HG03342 (cell line): ENCODE results near the gene MAP3K19.
A peak's percentile ranks its signal among the peaks of the same experiment; 100 is the strongest.
"Not testable (repeated sequence)": the region's sequence is repeated elsewhere in the genome, so short reads cannot be mapped to it uniquely, and the experiment has no call there.

Experiments used
- ATAC-seq: cut with Tn5 transposase; IDR thresholded peaks from one replicate; pipeline ENCODE4 v1.9.1; 2021; ENCODE audit warnings: mild to moderate bottlenecking, moderate library complexity; ENCODE audit not compliant: unreplicated experiment

Gene MAP3K19

GRCh38 chr2:135052997-135053474 lies 5.8 kb upstream of the MAP3K19 start:
- ATAC-seq: peak; percentile 28

GRCh38 chr2:135052042-135052876 lies 5.0 kb upstream of the MAP3K19 start, which contains the start of gene RAB3GAP1:
TSS of gene RAB3GAP1 (plus strand) at chr2:135052292. CDS start at chr2:135052308, 16 bp downstream.
- peak; percentile 83 for ATAC-seq

- ATAC-seq: no peak
Observed at GRCh38 chr2:135050684-135051083, 3.4 kb upstream of the MAP3K19 start.

GRCh38 chr2:135050132-135050531 lies 2.9 kb upstream of the MAP3K19 start:
- ATAC-seq: no peak

GRCh38 chr2:135048122-135048521 lies 875 bp upstream of the MAP3K19 start:
- no peak for ATAC-seq

GRCh38 chr2:135043345-135043744 lies 3.9 kb downstream of the MAP3K19 start:
- no peak for ATAC-seq

GRCh38 chr2:135037831-135038230 lies 9.4 kb downstream of the MAP3K19 start:
- ATAC-seq: no peak

- ATAC-seq: not testable (repeated sequence)
Observed at GRCh38 chr2:135033216-135033615, 14.0 kb downstream of the MAP3K19 start.

GRCh38 chr2:135030826-135031225 lies 16.4 kb downstream of the MAP3K19 start:
- ATAC-seq: no peak

- no peak for ATAC-seq
Observed at GRCh38 chr2:135029481-135030134, 17.6 kb downstream of the MAP3K19 start.

- no peak for ATAC-seq
Observed at GRCh38 chr2:135023886-135024485, 23.3 kb downstream of the MAP3K19 start.

- ATAC-seq: no peak
Observed at GRCh38 chr2:135022952-135023880, 24.0 kb downstream of the MAP3K19 start.

- ATAC-seq: no peak
Observed at GRCh38 chr2:135021618-135022017, 25.6 kb downstream of the MAP3K19 start.

- ATAC-seq: no peak
Observed at GRCh38 chr2:135011633-135012032, 35.6 kb downstream of the MAP3K19 start.

GRCh38 chr2:135010200-135010942 lies 36.9 kb downstream of the MAP3K19 start:
- ATAC-seq: no peak

- no peak for ATAC-seq
Observed at GRCh38 chr2:135009339-135009738, 37.9 kb downstream of the MAP3K19 start.

GRCh38 chr2:135005753-135006152 lies 41.5 kb downstream of the MAP3K19 start:
- ATAC-seq: no peak

GRCh38 chr2:135004005-135004746 lies 43.1 kb downstream of the MAP3K19 start:
- ATAC-seq: peak; percentile 85

GRCh38 chr2:135002836-135003235 lies 44.4 kb downstream of the MAP3K19 start:
- no peak for ATAC-seq
